Measurements from ENCODE around the gene HNF4A. TPM values are rescaled to one million over a fixed set of nuclear protein-coding genes. Genes with fewer than 3 reads are reported as not detected.

HNF4A gene
- total and polyA plus RNA-seq, 2 of the 13 experiments (the other 11 are each of a cell fraction or from before 2014, with no cell fraction given), result 80.9 to 169 TPM

DNA sequence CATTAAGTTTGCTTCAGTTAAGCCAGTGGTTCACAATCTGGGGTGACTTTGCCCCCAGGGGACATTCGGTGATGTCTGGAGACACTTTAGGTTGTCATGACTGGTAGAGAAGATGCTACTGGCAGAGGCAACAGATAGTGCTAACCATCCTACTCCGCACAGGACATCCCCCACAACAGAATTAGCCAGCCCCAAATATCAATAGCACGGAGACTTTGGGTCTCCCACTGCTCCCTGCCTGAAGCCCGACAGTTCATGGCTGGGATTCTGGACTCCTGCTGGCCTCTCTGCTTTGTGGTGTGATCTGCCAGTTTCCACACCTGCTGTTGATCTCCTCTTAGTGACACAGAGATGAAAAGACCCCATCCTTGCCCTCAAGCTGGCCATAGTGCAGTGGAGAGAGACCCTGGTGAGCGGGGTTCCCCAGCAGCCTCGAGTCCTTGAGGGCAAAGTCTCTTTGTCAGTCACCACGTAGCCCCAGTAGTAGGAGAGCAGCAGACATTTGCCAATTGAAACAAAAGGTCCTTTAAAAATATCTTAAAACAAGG, 95.5 kb downstream of the HNF4A start (continued):
- TF ChIP-seq, protein P1, sequence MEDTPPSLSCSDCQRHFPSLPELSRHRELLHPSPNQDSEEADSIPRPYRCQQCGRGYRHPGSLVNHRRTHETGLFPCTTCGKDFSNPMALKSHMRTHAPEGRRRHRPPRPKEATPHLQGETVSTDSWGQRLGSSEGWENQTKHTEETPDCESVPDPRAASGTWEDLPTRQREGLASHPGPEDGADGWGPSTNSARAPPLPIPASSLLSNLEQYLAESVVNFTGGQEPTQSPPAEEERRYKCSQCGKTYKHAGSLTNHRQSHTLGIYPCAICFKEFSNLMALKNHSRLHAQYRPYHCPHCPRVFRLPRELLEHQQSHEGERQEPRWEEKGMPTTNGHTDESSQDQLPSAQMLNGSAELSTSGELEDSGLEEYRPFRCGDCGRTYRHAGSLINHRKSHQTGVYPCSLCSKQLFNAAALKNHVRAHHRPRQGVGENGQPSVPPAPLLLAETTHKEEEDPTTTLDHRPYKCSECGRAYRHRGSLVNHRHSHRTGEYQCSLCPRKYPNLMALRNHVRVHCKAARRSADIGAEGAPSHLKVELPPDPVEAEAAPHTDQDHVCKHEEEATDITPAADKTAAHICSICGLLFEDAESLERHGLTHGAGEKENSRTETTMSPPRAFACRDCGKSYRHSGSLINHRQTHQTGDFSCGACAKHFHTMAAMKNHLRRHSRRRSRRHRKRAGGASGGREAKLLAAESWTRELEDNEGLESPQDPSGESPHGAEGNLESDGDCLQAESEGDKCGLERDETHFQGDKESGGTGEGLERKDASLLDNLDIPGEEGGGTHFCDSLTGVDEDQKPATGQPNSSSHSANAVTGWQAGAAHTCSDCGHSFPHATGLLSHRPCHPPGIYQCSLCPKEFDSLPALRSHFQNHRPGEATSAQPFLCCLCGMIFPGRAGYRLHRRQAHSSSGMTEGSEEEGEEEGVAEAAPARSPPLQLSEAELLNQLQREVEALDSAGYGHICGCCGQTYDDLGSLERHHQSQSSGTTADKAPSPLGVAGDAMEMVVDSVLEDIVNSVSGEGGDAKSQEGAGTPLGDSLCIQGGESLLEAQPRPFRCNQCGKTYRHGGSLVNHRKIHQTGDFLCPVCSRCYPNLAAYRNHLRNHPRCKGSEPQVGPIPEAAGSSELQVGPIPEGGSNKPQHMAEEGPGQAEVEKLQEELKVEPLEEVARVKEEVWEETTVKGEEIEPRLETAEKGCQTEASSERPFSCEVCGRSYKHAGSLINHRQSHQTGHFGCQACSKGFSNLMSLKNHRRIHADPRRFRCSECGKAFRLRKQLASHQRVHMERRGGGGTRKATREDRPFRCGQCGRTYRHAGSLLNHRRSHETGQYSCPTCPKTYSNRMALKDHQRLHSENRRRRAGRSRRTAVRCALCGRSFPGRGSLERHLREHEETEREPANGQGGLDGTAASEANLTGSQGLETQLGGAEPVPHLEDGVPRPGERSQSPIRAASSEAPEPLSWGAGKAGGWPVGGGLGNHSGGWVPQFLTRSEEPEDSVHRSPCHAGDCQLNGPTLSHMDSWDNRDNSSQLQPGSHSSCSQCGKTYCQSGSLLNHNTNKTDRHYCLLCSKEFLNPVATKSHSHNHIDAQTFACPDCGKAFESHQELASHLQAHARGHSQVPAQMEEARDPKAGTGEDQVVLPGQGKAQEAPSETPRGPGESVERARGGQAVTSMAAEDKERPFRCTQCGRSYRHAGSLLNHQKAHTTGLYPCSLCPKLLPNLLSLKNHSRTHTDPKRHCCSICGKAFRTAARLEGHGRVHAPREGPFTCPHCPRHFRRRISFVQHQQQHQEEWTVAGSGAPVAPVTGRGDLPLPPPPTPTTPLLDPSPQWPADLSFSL (CRISPR knock-in tag; IDR thresholded peaks at IDR 0.05), result no peak
- no peak for TF ChIP-seq MATR3 (CRISPR knock-in tag; IDR thresholded peaks at IDR 0.05)
- no peak for TF ChIP-seq BRCA1 (CRISPR knock-in tag; IDR thresholded peaks at IDR 0.05)
- peak; percentile 24; the same call in 1 of the 2 replicates for TF ChIP-seq CREM (IDR thresholded peaks at IDR 0.05)
- TF ChIP-seq CREM (CRISPR knock-in tag; IDR thresholded peaks at IDR 0.05), result no peak

DNA sequence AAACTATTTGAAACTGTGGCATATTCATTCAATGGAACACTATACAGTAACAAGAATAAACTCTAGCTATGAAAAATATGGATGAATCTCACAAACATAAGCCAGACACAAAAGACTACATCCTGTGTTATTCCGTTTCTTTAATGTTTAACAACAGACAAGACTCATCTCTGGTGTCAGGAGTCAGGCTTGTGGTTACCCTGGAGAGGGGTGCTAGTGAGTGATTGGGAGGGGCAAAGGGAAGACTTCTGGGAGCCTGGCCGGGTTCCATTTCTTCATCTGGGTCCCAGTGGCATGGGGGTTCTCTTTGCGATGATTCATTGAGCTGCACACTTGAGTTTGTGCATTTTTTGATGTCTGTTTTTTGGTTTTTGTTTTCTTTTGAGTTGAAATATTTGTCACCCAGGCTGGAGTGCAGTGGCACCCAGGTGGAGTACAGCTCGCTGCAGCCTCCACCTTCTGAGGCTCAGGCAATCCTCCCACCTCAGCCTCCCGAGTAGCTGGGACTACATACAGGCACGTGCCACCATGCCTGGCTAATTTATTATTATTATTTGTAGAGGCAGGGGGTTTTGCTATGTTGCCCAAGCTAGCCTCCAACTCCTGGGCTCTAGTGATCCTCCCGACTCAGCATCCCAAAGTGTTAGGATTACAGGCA, 98.9 kb downstream of the HNF4A start:
- BruUV-seq (replicated peaks), result no TSS peak
- no peak for FAIRE-seq
- Histone ChIP-seq H3K27me3 (ENCODE audit: control insufficient read depth in 1 of 2, insufficient read depth in 2 of 2, low read length in 2 of 2) (no peaks in the 10 kb centered on the region), H3K9ac (ENCODE audit: insufficient read depth, low read depth, low read length) (no peak overlapping the region), H4K20me1 (ENCODE audit: insufficient read depth, low read length) (no peaks in the 10 kb centered on the region), H3K4me1 (ENCODE audit: insufficient read depth, low read length) (peaks cover 55% of the 10 kb centered on the region), H3K27ac (ENCODE audit: extremely low read length, insufficient read depth, low read length) (no peak overlapping the region), H3K79me2 (ENCODE audit: insufficient read depth, low read length) (no peaks in the 10 kb centered on the region), H3K9me3 (ENCODE audit: low read length) (no peaks in the 10 kb centered on the region), H2AFZ (ENCODE audit: low read length) (no peak overlapping the region), H3K36me3 (replicated peaks in 1 of 2; ENCODE audit: control insufficient read depth in 1 of 2, insufficient read depth in 2 of 2, low read length in 2 of 2) (no peaks in the 10 kb centered on the region), H3K4me2 (ENCODE audit: low read depth, low read length) (no peak overlapping the region), H3K4me3 (replicated peaks in 1 of 3; ENCODE audit: insufficient read depth in 1 of 3, low read depth in 2 of 3, low read length in 3 of 3) (no peak overlapping the region)
- ATAC-seq, result no peak
- TF ChIP-seq TP53 (CRISPR knock-in tag; conservative IDR thresholded peaks at IDR 0.05), result no peak
- TF ChIP-seq, protein P2, sequence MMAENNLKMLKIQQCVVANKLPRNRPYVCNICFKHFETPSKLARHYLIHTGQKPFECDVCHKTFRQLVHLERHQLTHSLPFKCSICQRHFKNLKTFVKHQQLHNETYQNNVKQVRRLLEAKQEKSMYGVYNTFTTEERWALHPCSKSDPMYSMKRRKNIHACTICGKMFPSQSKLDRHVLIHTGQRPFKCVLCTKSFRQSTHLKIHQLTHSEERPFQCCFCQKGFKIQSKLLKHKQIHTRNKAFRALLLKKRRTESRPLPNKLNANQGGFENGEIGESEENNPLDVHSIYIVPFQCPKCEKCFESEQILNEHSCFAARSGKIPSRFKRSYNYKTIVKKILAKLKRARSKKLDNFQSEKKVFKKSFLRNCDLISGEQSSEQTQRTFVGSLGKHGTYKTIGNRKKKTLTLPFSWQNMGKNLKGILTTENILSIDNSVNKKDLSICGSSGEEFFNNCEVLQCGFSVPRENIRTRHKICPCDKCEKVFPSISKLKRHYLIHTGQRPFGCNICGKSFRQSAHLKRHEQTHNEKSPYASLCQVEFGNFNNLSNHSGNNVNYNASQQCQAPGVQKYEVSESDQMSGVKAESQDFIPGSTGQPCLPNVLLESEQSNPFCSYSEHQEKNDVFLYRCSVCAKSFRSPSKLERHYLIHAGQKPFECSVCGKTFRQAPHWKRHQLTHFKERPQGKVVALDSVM (CRISPR knock-in tag; IDR thresholded peaks at IDR 0.05), result peak; percentile 97
- peak in 1 of 2 experiments; percentile 38; a peak in 1 of 4 replicates for TF ChIP-seq MAFK (conservative IDR thresholded peaks at IDR 0.05 in 1 of 2, IDR thresholded peaks at IDR 0.05 in 1 of 2; ENCODE audit: low read length in 2 of 2)
- TF ChIP-seq ZNF335 (CRISPR knock-in tag; IDR thresholded peaks at IDR 0.05), result no peak
- no peak for DNase-seq (ENCODE audit: low spot score)
- POLR2A ChIA-PET, result no interaction called here
- CTCF ChIA-PET (ENCODE audit: low intra/inter-chr PET ratio, low total read pairs), result no interaction called here
- intact Hi-C loops (cut with micrococcal nuclease; ENCODE audit: unreplicated experiment) (no loop called here), in situ Hi-C loops (cut with HindIII; ENCODE audit: extremely low pct_ligation_motif_present, low pct_unique_long_range_greater_than_20kb) (no loop called here)
- 66% methylated on average over 7 of the region's 7 CpGs for WGBS (ENCODE audit: low lambda C conversion rate)
